ENCODE data around the gene PTPRR.

The PTPRR gene, protein sequence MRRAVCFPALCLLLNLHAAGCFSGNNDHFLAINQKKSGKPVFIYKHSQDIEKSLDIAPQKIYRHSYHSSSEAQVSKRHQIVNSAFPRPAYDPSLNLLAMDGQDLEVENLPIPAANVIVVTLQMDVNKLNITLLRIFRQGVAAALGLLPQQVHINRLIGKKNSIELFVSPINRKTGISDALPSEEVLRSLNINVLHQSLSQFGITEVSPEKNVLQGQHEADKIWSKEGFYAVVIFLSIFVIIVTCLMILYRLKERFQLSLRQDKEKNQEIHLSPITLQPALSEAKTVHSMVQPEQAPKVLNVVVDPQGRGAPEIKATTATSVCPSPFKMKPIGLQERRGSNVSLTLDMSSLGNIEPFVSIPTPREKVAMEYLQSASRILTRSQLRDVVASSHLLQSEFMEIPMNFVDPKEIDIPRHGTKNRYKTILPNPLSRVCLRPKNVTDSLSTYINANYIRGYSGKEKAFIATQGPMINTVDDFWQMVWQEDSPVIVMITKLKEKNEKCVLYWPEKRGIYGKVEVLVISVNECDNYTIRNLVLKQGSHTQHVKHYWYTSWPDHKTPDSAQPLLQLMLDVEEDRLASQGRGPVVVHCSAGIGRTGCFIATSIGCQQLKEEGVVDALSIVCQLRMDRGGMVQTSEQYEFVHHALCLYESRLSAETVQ

DNA sequence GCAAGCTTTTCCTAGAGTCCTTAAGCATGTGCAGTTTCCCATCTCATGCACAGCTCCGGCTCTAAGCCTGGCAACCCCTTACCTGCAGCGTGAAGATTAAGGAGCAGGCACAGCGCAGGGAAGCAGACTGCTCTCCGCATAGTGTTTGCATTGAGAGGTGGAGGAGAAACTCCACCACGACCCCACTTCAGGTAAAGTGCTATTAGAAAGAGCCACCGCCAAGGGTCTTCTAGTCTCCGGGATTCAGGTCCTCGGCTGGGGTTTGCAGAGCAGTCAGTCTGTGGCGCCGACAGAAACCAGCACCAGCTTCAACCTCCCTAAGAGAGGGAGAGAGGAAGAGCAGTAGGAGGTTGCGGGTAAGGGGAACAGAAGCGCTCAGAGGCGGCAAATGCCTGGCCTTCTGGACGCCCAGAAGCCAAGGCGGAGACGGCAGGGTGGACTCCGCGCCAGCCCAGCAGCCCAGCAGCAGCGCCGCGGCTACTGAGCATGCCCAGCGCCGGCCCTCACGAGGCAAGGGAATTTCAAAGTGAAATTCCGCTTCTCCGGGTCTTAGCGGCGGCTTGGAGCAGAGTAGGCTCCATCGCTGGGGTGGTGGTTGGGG is at the start of gene PTPRR:
TSS of gene PTPRR (minus strand) at position 488 of the 601 bp plus-strand sequence. CDS start at position 140, 348 bp downstream.
- TF ChIP-seq CTCF (IDR thresholded peaks at IDR 0.05; ENCODE audit: low read depth, low read length, missing control alignments), result no peak
- no peak for DNase-seq (ENCODE audit: extremely low read depth, low read depth)

DNA sequence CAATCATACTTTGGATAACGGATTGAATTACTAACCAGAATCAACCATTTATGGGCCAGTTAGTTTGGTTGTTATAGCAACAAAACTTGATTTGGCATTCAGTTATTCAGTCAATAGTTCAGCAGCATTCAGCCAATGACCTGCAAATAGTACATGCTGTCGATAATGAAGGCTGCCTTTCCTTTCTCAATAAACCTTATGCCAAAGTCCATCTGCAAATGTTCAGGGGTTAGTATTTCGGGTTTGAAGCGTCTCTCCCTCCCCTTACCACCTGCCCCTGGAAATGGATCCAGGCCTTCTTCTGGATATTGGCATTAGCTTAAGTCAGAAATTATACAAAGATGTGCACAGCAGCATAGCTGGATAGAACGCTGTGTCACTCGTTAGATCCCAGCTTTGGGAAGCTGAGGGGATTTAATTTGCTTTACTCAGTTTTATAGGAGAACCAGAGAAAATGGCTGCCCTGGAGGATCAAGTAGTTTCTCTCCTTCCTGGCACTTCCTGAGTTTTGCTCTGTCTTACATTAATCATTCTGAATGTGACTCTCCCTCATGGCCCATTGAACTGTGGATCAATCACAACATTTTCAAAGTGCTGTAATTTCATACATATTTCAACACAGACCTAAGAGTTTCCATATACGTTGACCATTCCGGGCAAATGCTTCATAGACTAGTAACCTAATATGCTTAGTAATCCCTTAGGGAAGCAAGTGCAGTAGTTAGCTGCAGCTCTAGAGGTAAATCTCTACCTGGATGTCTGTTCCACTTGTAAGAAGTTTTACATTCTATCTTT is 46.7 kb upstream of the PTPRR start:
- H3K4me3 ChIP-seq (replicated peaks; ENCODE audit: low read depth, low read length), result no peak overlapping the region
- no peak for TF ChIP-seq CTCF (IDR thresholded peaks at IDR 0.05; ENCODE audit: low read depth, low read length, missing control alignments)
- DNase-seq (ENCODE audit: extremely low read depth, low read depth), result no peak

More for the DNA sequence above, at the start of gene PTPRR:
- H3K4me3 ChIP-seq (replicated peaks; ENCODE audit: low read depth, low read length), result no peak within 1 kb of the TSS

- TF ChIP-seq CTCF (IDR thresholded peaks at IDR 0.05; ENCODE audit: low read depth, low read length, missing control alignments), result no peak
- DNase-seq (ENCODE audit: extremely low read depth, low read depth), result no peak
Measured at GRCh38 chr12:70966046-70966445, 45.5 kb upstream of the PTPRR start.

DNA sequence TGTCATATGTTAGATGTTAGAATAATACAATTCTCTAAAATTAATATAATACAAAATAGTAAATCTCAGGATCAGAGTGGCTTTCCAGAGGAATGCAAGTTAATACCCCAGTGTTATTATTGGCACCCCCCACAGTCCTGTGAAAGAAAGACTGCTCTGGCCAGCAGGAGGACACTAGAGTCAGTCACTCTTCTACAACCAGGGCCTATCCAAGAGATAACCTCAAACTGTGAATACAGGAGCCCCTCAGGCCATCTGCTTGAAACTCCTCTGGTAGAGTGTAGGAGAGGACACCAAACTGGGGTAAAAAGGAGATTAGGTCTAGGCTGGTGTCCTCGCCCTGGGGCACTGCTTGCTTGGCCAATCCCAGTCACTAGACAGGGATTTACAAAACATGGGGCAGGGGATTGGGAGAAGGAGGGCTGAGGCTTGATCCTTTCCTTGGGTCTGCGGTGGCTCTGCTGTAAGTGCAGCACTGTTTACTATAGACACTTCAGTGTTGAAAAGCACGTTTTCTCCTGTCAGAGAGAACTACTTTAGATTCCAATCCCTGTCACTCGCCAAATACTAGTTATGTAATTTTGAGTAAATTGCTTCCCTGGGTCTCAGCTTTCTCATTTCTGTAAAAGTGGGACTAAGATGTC is 44.5 kb upstream of the PTPRR start:
- DNase-seq (ENCODE audit: extremely low read depth, low read depth), result no peak
- no peak for TF ChIP-seq CTCF (IDR thresholded peaks at IDR 0.05; ENCODE audit: low read depth, low read length, missing control alignments)
- no peak overlapping the region for H3K4me3 ChIP-seq (replicated peaks; ENCODE audit: low read depth, low read length)

More at GRCh38 chr12:70966046-70966445, 45.5 kb upstream of the PTPRR start:
- H3K4me3 ChIP-seq (replicated peaks; ENCODE audit: low read depth, low read length), result no peak overlapping the region

DNA sequence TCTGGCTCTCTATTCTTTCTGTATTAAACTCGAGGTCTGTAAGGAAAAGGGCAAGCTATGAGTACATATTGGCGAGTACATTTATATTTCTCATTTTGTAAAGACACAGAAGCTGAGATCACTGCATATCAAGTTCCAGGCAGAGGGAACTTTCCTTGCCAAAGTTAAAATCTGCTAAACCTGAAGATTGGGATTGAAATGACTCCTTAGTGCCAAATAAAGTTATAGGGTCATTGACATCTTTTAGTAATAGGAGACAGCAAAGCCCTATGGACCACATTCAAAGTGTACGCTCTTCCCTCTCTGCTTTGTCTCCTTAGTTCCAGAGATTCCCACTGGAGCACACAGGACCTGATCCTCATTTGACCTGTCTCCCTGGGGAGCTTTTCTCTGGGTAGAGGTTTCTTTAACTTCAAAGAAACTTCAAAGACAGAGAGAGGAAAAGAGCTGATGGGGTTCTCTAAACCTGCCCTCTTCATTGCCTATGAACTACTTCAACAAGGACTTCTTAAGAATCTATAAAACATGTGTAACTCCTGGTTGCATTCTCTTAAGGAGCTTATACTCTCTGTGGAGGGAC is 42.6 kb upstream of the PTPRR start:
- DNase-seq (ENCODE audit: extremely low read depth, low read depth), result no peak
- no peak for TF ChIP-seq CTCF (IDR thresholded peaks at IDR 0.05; ENCODE audit: low read depth, low read length, missing control alignments)
- no peak overlapping the region for H3K4me3 ChIP-seq (replicated peaks; ENCODE audit: low read depth, low read length)
